Erythroblast (primary cell): ENCODE results near the gene ADGRF1.
"Not testable (repeated sequence)": the region's sequence is repeated elsewhere in the genome, so short reads cannot be mapped to it uniquely, and the experiment has no call there.

ENCODE experiments used
- DNase-seq, 2 experiments: peaks; one replicate each; lab custom pipeline; 2025; lab: John Stamatoyannopoulos, UW
- GATA1 ChIP-seq: IDR thresholded peaks from 2 replicates; pipeline ENCODE4 v1.6.1; 2011; ENCODE audit warnings: low read depth, mild to moderate bottlenecking, control low read depth, low read length, moderate library complexity
- POLR2A ChIP-seq: IDR thresholded peaks from 2 replicates; pipeline ENCODE4 v1.6.1; 2011; ENCODE audit warnings: mild to moderate bottlenecking, low read length

The ADGRF1 gene

GRCh38 chr6:47072667-47073066 is 30.5 kb upstream of the ADGRF1 start:
- no peak for DNase-seq
- no peak for TF ChIP-seq GATA1
- TF ChIP-seq POLR2A: no peak

GRCh38 chr6:47071681-47072080 is 29.5 kb upstream of the ADGRF1 start:
- no peak for DNase-seq
- TF ChIP-seq GATA1: no peak
- no peak for TF ChIP-seq POLR2A

GRCh38 chr6:47070461-47070860 is 28.3 kb upstream of the ADGRF1 start:
- no peak for DNase-seq
- TF ChIP-seq GATA1 (no peak), POLR2A (no peak)

- no peak for TF ChIP-seq GATA1
- TF ChIP-seq POLR2A: no peak
- no peak for DNase-seq
These were observed 27.0 kb upstream of the ADGRF1 start for GRCh38 chr6:47069156-47069555.

- TF ChIP-seq POLR2A (no peak), GATA1 (no peak)
- DNase-seq: no peak
These were observed 24.3 kb upstream of the ADGRF1 start for GRCh38 chr6:47066418-47066817.

GRCh38 chr6:47064274-47064673 is 22.1 kb upstream of the ADGRF1 start:
- TF ChIP-seq GATA1 (no peak), POLR2A (no peak)

GRCh38 chr6:47062346-47062745 is 20.2 kb upstream of the ADGRF1 start:
- DNase-seq: no peak
- TF ChIP-seq POLR2A (no peak), GATA1 (no peak)

More at GRCh38 chr6:47064274-47064673, 22.1 kb upstream of the ADGRF1 start:
- no peak for DNase-seq

GRCh38 chr6:47061309-47062300 is 19.5 kb upstream of the ADGRF1 start:
- DNase-seq: no peak
- TF ChIP-seq GATA1 (no peak), POLR2A (no peak)

GRCh38 chr6:47059216-47059885 is 17.2 kb upstream of the ADGRF1 start:
- TF ChIP-seq GATA1 (no peak), POLR2A (no peak)
- DNase-seq: no peak

GRCh38 chr6:47057830-47058540 is 15.9 kb upstream of the ADGRF1 start:
- TF ChIP-seq GATA1: no peak
- TF ChIP-seq POLR2A: no peak
- no peak for DNase-seq

- TF ChIP-seq GATA1: no peak
- no peak for TF ChIP-seq POLR2A
- DNase-seq: no peak
These were observed 14.7 kb upstream of the ADGRF1 start for GRCh38 chr6:47056832-47057231.

GRCh38 chr6:47054302-47054701 is 12.2 kb upstream of the ADGRF1 start:
- not testable (repeated sequence) for DNase-seq

- DNase-seq: no peak
- TF ChIP-seq GATA1: no peak
- no peak for TF ChIP-seq POLR2A
These were observed 6.5 kb upstream of the ADGRF1 start for GRCh38 chr6:47048638-47049037.
